ENCODE data around the gene EYS.
"Not testable (repeated sequence)": the region's sequence is repeated elsewhere in the genome, so short reads cannot be mapped to it uniquely, and the experiment has no call there.

Gene EYS

DNA sequence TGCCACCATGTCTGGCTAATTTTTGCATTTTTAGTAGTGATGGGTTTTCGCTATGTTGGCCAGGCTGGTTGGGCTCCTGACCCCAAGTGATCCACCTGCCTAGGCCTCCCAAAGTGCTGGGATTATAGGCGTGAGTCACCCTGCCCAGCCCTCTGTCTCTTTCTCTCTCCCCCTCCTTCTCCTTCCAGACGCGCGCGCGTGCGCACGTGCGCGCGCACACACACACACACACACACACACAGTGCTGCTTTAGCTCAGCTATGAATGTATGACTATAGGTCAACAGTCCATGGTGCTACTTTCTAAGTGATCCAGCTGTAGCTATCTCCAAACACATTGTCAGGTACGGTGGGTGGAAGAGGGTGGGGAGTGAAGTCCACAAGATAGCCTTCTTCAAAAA is 1621.9 kb downstream of the EYS start:
- DNase-seq: no peak

DNA sequence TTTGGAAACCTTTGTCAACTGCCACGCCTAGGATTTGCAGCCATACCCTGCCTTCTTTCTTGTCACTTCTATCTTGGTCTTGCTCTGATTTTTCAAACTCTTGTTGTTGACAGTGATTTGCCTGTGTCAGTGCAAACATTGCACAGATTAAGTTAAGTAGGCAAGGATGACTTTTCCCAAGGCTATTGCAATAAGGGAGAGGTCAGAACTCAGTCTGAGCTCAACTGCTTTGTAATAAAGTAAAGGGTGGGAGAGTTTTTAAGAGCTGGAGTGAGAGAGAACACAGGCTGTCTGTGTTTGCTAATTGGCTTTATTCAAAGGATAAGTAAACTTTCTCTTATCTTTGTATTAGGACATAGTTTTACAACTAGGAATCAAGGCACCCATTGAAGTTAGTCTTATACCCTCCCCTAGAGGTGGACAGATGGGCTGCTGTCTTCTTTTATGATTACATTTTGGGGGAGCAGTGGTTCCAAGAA is 1622.8 kb downstream of the EYS start:
- no peak for DNase-seq

DNA sequence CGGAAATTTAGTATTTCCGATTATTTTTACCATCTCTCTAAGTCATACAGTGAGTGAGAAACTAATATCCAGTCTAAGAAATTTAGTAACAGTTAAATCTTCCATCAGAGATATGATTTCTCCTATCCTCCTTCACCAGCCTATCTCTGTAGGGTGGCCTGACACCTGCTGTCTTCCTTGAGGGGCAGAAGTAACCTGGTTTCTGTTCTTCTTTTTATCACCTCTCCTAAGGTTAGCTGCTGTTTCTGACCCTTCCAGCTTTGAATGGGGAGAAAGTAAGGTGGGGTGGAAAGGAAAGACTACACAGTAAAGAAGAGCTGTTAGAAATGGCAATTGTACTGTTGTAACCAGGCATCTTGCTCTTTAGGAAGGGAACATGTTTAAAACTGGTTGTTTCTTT is 1623.8 kb downstream of the EYS start:
- DNase-seq: no peak

DNA sequence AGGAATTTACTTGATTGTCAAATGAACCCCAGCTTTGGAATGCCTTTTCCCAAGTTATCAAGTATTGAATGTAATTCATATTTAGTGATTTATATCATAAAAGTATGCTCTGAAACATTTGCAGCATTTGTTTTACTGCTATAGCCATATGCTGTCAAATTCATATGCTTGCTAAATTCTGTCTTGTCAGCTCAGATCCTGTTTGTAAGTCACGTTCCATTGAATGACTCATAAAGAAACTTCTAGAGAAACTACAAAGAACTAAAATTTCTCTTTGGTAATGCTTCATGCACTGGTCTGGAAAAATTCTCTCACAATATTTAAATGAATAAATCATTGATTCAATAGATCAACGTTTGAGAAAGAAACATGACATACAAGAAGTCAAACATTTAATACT is 1625.6 kb downstream of the EYS start:
- no peak for DNase-seq

DNA sequence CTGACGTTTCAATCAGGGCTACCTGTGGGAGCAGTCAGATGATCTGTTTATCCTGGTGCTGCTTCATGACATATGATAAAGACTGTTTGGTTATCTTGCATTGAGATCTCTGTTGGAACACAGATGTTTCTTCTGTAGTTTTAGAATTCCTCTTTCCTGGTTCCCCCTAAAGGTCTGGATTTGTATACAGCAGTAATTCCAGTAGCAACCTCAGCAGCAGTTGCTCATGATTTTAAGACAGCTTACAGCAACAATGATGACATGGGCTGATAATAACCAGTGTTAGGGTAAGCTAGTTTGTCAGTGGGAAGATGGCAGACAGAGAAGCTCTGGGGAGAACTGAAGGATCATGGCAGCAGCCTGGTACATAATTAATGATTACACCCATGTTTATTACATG is 1632.0 kb downstream of the EYS start:
- DNase-seq: no peak

DNA sequence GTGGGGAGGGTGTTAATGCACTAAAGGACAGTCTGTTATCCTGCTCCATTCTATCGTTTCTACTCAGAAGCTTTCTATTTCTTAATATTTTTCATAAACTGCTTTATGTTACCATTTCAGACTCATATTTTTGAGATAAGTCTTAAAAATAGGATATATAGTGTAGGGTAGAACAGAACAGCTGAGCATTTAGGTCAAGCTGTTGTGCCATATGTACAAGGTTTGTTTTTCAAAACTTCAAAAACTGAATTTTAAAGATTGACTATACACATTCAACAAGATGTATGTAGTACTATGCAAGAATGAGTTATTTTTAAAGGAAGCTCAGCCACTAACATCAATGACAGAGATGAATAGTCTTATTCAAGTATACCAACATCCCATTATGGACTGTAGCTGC is 1634.3 kb downstream of the EYS start:
- no peak for DNase-seq

DNA sequence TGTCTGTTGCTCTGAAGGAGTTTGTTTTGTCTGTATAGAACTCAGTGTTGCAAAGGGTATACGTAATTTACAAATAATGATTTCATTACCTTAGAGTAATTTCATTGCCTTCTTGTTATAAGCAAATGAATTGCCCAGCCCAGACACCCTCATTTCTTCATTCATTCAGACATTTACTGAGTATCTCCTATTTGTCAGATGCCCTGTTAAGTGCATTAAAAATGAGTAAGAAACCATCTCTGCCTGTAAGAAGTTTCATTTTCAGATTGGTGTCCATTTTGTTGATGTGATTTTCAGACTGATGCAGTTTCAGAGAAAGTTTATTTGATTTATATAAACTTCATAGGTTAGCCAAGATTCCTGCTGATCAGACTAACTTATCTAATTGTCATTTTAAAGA is 1642.1 kb downstream of the EYS start:
- DNase-seq: no peak

DNA sequence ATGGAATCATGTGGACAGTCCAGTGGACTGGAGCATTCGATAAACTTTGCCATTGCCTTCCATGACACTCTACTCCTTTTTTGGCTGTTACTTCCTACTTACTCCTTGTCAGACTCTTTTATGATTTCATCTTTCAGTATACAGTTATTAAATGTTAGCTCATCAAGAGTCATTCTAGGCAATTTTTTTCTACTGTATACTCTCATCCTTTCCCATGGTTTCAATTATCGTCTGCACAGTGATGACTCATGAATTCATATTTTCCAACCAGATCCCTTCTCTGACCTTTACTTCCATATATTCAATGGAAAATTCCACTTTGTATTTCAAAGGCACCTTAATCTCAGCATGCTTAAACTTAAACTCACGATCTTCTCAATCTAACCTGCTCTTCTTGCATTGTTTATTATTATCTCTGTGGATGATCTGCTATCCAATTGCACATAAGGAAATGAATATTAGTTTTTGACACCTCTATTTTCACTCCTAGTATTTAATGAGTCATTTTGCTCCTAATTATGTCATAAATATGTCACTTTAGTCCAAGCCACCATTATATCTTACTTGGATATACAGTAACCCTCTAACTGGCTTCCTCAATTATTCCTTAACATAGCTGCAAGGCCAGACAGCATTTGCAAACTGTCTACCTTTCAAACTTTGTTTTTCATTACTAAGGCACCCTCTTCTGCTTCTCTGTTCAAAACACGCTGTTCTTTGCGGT is 1643.9 kb downstream of the EYS start:
- DNase-seq: no peak

DNA sequence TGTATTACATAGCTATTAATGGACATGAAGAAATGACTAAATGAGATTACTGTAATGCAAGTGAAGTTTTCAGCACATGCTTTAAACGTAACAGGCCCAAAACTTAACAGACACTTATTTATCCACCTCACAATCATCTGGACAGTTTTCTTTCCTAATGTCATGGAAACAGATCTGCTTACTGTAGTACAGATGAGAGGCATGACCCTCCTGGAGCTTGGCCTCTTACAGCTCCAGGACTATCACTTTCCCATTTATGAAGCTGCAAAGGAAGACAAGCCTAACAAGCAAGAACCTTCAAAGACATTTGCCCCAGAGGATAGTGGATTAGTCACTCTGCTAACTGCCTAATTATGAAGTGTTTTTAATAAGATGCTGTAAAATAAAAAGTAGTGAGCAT is 1652.2 kb downstream of the EYS start:
- DNase-seq: no peak

DNA sequence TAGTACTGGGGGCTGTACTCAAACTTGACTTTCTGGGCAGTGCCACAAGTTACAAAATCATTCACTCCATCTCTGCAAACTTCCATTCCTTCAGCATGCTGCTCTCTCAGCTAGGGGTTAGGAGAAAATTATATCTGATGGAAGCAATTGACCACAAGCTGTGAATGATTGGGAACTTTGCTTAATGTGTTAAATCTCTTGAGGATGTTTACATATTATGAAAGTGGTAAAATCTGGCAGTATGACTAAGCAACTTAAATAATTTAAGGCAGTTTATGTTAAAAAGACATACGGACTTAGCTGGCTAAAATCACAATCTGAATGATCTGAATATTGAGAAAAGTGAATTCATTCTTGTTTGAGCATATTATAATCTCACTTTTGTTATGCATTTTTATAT is 1656.4 kb downstream of the EYS start:
- no peak for DNase-seq

DNA sequence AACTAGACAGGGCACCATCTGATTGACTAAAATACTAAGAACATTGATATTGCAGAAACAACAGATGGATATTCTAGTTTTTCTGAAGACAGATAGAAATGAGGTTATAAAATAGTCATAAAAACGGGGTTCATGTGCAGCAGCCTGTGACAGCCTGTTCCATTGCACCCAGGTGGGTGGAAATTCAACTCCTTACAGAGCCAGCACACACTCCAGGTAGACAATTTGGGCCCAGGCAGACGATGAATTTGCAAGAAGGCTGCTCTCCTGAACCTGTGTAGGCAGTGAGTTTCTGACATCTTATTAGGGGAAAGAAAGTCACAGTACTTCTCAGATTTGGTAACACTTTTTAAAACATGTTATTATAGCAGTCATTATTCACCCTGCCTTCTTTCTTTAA is 1657.3 kb downstream of the EYS start:
- no peak for DNase-seq

DNA sequence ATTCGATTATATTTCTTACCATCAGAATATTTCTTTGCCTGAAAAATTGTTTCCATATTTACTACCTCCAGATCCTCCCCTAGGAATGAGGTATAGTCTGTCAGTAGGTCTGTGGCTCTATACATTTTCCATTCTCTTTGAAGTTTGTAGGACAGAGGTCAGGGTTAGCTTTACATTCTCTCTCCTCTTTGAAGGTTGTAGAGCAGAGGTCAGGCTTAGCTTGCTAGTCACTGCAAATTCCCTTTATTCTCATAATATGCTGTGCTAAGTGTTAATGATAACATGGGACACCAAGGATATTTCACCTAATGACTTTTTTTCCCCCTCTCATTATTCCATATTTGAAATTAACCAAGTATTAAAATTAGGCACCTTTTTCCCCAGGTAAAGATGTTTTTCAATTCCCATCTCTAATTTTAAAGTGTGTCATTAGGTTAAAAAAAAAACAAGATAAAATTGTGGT is 1660.2 kb downstream of the EYS start:
- no peak for DNase-seq

DNA sequence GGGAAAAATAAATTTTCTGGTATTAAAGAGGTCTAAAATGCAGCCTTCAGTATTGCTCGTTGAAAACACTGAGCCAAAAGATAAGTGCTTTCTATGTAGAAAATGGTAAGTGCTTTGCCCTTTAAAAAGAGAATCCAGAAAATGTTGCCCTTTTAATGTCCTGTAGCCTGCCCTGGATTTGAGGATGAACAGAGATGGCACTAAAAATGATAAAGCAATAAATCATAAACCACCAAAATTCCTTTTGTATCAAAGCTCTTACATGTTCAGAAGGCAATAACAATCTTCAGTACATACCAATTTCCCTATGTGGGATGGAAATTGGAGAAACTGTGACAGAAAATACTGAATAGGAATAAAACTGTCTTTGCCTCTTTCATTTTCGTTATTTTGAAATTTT is 1665.7 kb downstream of the EYS start:
- DNase-seq: no peak

DNA sequence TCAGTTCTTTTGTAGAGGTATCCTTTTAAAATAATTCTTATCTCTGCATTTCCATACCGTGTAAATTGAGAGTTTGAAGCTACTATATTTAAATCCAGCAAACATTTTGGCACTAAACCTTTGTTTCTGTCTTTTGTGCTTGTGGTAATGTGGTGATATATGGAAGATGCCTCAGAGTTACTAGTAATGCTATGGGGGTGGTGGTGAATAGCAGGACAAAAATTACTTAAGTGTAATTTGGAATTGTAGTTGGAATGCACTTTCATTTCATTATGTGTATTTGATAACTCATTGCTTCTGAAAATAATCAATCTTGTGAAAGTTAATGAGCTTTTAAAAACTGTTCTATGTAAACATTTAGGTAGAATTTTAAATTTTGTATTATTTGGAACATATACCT is 1666.9 kb downstream of the EYS start:
- no peak for DNase-seq

DNA sequence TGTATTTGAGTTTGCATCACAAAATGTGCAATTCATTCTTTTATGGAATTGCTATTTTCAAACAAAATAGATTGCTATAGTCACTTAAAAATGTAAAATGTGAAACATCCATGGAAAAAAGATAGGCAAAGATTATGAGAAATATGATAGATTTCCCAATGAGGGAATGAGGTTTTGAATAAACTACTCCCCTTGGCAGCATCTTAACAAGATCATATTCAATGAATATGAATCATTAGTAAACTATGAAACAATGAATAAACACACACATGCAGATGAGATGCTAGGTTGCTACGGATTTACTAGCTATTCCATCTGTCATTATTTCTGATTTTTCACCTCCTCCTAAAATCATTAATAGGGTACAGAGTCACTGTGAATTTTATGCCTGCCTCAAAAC is 1669.6 kb downstream of the EYS start:
- no peak for DNase-seq

DNA sequence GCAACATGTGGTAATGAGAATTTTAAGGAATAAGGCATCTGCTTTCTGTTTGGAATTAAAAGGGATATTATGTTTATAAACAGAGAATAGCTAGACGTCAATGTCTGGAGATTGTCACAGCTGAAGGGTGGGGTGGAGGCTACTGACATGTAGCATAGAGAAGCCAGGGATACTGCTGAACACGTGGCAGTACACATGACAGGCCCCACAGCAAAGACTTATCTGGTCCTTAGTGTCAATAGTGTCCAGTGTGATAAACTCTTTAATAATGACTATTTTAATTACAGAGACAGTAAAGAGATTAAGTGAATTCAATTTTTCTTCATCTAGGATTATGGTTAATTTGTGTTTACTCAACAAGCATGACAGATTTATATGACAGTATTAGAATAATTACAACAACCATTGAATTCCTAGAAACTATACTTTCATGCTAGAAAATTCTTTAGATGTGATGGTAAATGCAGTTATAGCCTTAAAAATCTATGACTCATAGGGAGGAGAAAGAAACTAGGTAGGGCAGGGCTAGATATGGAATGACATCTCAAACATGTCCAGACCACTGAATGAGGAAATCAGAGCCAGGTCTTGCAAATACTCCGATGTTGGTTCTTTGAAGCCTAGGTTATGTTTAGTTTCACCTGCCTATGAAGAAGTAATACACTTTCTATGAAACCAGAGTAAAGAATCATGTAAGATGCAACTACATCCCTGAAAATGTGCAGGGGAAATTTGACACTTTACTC is 1671.9 kb downstream of the EYS start:
- no peak for DNase-seq

DNA sequence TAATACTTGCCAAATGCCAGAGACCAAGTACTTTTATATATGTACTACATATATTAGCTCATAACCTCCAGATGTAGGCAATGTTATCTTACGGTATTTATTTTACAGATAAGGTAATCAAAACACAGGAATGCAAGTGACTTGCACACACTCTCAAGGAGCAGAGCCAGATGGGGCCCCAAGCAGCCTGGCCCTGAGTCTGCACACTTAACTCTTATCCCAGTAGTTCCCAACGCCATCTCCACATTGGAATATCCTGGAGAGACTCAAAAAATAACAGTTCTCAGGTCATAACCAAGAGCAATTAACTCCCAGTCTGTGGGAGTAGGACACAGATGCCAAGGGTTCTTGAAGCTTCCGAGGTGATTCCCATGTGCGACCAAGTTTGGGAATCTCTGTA is 1672.7 kb downstream of the EYS start:
- no peak for DNase-seq

DNA sequence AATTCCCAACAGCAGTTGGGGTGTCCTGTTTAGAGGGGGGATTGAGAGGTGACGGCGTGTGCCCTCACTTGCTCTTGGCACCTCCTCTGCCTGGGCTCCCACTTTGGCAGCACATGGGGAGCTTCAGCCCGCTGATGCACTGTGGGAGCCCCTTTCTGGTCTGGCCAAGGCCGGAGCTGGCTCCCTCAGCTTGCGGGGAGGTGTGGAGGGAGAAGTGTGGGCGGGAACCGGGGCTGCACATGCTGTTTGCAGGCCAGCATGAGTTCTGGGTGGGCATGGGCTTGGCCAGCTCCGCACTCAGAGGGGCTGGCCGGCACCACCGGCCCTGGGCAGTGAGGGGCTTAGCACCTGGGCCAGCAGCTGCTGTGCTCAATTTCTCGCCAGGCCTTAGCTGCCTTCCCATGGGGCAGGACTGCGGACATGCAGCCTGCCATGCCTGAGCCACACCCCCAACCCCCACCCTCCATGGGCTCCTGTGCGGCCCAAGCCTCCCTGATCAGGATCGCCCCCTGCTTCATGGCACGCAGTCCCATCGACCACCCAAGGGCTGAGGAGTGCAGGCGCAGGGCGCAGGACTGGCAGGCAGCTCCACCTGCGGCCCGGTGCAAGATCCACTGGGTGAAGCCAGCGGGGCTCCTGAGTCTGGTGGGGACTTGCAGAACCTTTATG is 1675.9 kb downstream of the EYS start:
- DNase-seq: not testable (repeated sequence)

DNA sequence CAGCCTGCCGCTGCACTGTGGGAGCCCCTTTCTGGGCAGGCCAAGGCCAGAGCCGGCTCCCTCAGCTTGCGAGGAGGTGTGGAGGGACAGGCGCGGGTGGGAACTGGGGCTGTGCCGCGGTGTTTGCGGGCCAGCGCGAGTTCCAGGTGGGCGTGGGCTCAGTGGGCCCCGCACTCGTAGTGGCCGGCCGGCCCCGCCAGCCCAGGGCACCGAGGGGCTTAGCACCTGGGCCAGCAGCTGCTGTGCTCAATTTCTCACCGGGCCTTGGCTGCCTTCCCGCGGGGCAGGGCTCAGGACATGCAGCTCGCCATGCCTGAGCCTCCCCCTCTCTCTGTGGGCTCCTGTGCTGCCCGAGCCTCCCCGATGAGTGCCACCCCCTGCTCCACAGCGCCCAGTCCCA is 1683.3 kb downstream of the EYS start:
- no peak for DNase-seq

DNA sequence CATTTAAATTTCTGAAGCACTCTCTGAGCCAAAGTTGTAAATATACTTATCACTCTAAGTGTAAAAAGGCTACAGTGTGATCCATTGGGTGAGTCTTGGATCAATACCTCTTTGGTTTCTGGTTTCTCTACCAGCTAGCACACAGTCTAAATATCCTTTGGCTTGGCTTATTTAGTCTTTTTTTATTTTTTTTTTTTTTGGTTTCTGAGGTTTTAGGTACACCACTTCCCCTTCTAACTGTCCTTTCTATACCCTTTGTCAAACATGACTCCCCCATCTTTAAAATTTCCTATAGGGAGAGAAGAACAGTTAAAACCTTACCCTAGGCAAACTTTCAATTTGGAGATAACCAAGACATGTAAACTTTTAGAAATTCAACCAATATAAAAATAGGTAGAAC is 1692.4 kb downstream of the EYS start:
- no peak for DNase-seq

DNA sequence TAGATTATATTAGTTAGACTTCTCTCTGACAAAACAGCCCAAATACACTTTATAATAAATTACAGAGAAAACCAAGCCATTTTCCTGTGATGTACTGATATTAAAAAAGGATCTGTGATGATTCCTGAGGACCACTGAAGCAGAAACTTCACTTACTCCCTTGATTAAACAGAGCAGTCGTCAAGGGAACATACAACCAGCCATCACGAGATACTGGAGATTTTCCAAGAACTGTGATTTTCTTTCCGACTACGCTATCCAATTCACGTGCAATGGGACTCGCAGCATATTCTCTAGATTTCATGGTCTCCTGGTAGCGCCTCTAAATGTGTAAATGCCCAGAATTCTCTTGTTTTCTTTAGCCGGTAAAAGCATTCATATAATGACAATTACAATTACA is 1694.0 kb downstream of the EYS start:
- DNase-seq: no peak

DNA sequence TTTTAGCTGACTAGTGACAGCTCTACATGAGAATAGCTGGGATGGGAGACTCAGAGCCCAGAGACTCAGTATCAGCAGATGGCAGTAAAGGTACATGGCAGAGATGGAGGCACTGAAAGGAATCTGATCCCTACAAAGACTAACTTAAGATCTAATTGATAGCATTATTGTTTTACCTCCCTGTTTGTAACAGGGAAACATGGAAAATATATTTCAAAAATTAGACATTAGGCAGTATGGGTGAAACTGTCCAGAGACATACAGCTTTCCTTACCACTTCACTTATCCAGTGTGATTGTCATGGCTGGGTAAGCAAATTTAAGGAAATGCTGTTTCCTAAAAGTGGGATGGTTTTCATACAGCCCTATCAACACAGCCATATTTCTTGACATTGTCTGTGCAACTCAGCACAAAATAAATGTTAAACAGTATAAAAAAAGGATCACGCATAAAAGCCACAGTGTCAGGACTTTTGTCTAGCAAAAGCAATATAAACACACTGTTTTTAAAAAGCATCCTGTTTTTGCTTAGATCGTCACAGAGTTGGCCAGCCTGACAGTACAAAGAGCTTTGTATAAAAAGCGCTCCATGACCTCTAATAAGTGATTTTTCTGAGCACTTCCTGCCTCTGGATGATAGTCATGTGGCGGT is 1694.5 kb downstream of the EYS start:
- no peak for DNase-seq

DNA sequence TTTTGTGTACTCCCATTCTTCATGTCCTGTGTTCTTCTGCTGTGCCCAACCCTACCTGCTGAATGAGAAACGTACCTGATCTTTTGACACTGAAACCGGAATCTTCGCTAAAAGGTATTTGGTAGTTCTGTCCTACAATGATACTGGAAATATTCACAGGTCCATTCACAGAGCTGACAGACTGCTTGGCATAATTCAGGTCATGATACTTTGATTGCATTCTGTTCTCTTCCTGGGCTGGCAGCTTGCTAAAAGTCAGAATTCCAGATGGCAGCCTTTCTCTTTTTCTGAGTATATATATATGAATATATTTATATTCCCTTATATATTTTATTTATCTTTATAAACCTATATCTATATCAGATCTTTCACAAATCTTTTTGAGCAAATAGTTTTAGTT is 1696.4 kb downstream of the EYS start:
- no peak for DNase-seq

DNA sequence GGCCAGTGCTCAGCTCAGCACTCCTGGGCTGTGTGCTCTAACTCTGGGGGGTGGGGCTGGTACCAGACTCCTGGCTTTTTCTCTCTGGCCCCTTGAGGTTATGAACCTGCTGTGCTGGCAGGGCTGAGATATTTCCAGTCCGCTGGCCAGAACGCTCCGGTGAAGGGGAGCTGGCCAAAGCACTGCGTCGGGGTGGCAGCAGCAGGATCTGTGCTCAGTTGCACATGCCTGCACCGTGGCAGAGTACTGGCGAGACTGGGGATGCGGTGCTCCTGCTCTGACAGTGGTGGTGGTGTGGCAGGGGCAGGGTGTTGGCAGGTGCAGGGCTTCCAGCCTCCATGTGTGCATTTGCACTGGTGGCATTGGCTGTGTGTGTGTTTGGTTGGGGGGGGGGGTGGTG is 1697.0 kb downstream of the EYS start:
- no peak for DNase-seq

Measured in activated T-cell treated with anti-CD3 and anti-CD28 coated beads, Interleukin-2, amount 50 U/mL, for 1 hour (primary cell).